EH (cell line): ENCODE data around the gene ADGRF3.
"Not testable (repeated sequence)": the region's sequence is repeated elsewhere in the genome, so short reads cannot be mapped to it uniquely, and the experiment has no call there.

Source experiments
- DNase-seq: peaks from one replicate; pipeline ENCODE4 v3.0.0-alpha.2; 2015; ENCODE audit warnings: low read depth

Gene ADGRF3

GRCh38 chr2:26349690-26350089, 3.1 kb upstream of the ADGRF3 start:
- no peak for DNase-seq

GRCh38 chr2:26347286-26347865, 787 bp upstream of the ADGRF3 start:
- peak; percentile 67 for DNase-seq

- peak; percentile 99 for DNase-seq
These were observed 790 bp downstream of the ADGRF3 start, which contains the start of gene SELENOI for GRCh38 chr2:26345545-26346453. SELENOI (plus strand) TSS chr2:26346143; CDS start chr2:26346233, 90 bp downstream.

- DNase-seq, result no peak
These were observed 1.4 kb downstream of the ADGRF3 start for GRCh38 chr2:26345283-26345544.

GRCh38 chr2:26344581-26345282, 1.9 kb downstream of the ADGRF3 start:
- peak; percentile 37 for DNase-seq

- no peak for DNase-seq
These were observed 5.8 kb downstream of the ADGRF3 start for GRCh38 chr2:26340831-26341230.

- no peak for DNase-seq
These were observed 9.3 kb downstream of the ADGRF3 start for GRCh38 chr2:26337298-26337697.

GRCh38 chr2:26336719-26337118, 9.9 kb downstream of the ADGRF3 start:
- no peak for DNase-seq

GRCh38 chr2:26335231-26335630, 11.4 kb downstream of the ADGRF3 start:
- no peak for DNase-seq

GRCh38 chr2:26333293-26333692, 13.3 kb downstream of the ADGRF3 start:
- no peak for DNase-seq

GRCh38 chr2:26331321-26331720, 15.3 kb downstream of the ADGRF3 start:
- not testable (repeated sequence) for DNase-seq

GRCh38 chr2:26330604-26331003, 16.0 kb downstream of the ADGRF3 start:
- peak; percentile 71 for DNase-seq

- DNase-seq, result peak; percentile 93
These were observed 16.5 kb downstream of the ADGRF3 start for GRCh38 chr2:26330114-26330549.

GRCh38 chr2:26329083-26329482, 17.5 kb downstream of the ADGRF3 start:
- DNase-seq, result not testable (repeated sequence)

GRCh38 chr2:26327291-26328272, 19.0 kb downstream of the ADGRF3 start:
- DNase-seq, result peak; percentile 25

GRCh38 chr2:26326514-26326913, 20.1 kb downstream of the ADGRF3 start:
- no peak for DNase-seq

GRCh38 chr2:26325851-26326250, 20.7 kb downstream of the ADGRF3 start:
- peak; percentile 48 for DNase-seq

GRCh38 chr2:26324903-26325302, 21.7 kb downstream of the ADGRF3 start:
- DNase-seq, result no peak

- not testable (repeated sequence) for DNase-seq
These were observed 22.1 kb downstream of the ADGRF3 start for GRCh38 chr2:26324479-26324878.

- DNase-seq, result no peak
These were observed 27.6 kb downstream of the ADGRF3 start for GRCh38 chr2:26318950-26319349.

- DNase-seq, result no peak
These were observed 29.0 kb downstream of the ADGRF3 start for GRCh38 chr2:26317377-26318105.
